NCI-H1417 treated with DMSO at 0.1 percent for 48 hours (cell line): ENCODE measurements around the gene CAPN5.
"Not testable (repeated sequence)": the region's sequence is repeated elsewhere in the genome, so short reads cannot be mapped to it uniquely, and the experiment has no call there.

Experiments
- DNase-seq: peaks from one replicate; lab custom pipeline; 2025; lab: John Stamatoyannopoulos, UW

Gene CAPN5

GRCh38 chr11:77042111-77042726 lies 24.6 kb upstream of the CAPN5 start:
- DNase-seq = no peak

GRCh38 chr11:77044356-77044755 lies 22.4 kb upstream of the CAPN5 start:
- no peak for DNase-seq

GRCh38 chr11:77044886-77045285 lies 21.9 kb upstream of the CAPN5 start:
- DNase-seq = no peak

- DNase-seq = no peak
Observed at GRCh38 chr11:77046060-77046501, 20.7 kb upstream of the CAPN5 start.

- DNase-seq = peak; percentile 67
Observed at GRCh38 chr11:77047007-77047927, 19.5 kb upstream of the CAPN5 start.

GRCh38 chr11:77047928-77048446 lies 18.8 kb upstream of the CAPN5 start:
- DNase-seq = not testable (repeated sequence)

GRCh38 chr11:77049026-77049425 lies 17.7 kb upstream of the CAPN5 start:
- no peak for DNase-seq

GRCh38 chr11:77051511-77051910 lies 15.3 kb upstream of the CAPN5 start:
- no peak for DNase-seq

GRCh38 chr11:77052518-77052917 lies 14.3 kb upstream of the CAPN5 start:
- DNase-seq = no peak

- no peak for DNase-seq
Observed at GRCh38 chr11:77053217-77054015, 13.4 kb upstream of the CAPN5 start.

GRCh38 chr11:77054084-77054483 lies 12.7 kb upstream of the CAPN5 start:
- DNase-seq = no peak

GRCh38 chr11:77055101-77055561 lies 11.6 kb upstream of the CAPN5 start:
- DNase-seq = no peak

GRCh38 chr11:77055913-77056312 lies 10.9 kb upstream of the CAPN5 start:
- no peak for DNase-seq

- no peak for DNase-seq
Observed at GRCh38 chr11:77056814-77057402, 9.9 kb upstream of the CAPN5 start.

GRCh38 chr11:77057938-77058474 lies 8.8 kb upstream of the CAPN5 start:
- DNase-seq = no peak

- no peak for DNase-seq
Observed at GRCh38 chr11:77058900-77059299, 7.9 kb upstream of the CAPN5 start.

- no peak for DNase-seq
Observed at GRCh38 chr11:77059806-77060205, 7.0 kb upstream of the CAPN5 start.

- no peak for DNase-seq
Observed at GRCh38 chr11:77060234-77060633, 6.5 kb upstream of the CAPN5 start.

GRCh38 chr11:77061258-77061657 lies 5.5 kb upstream of the CAPN5 start:
- not testable (repeated sequence) for DNase-seq

- DNase-seq = no peak
Observed at GRCh38 chr11:77062924-77063323, 3.8 kb upstream of the CAPN5 start.

- DNase-seq = no peak
Observed at GRCh38 chr11:77063407-77063806, 3.4 kb upstream of the CAPN5 start.
